Naive thymus-derived CD4-positive, alpha-beta T cell (primary cell): ENCODE data around the gene ISG20L2. TPM values are rescaled to one million over a fixed set of nuclear protein-coding genes. Genes with fewer than 3 reads are reported as not detected.
A peak's percentile ranks its signal among the peaks of the same experiment; 100 is the strongest.

ENCODE experiments used
- ATAC-seq: fragments of 150-1000 bp; cut with Tn5 transposase; 2 replicates; pipeline ENCODE4 v1.10.0; 2021; ENCODE audit warnings: mild to moderate bottlenecking, moderate library complexity
- CTCF ChIA-PET: fragments of 350-600 bp; sonication (Branson Sonifier 250); formaldehyde crosslinking; loops from one replicate; lab custom pipeline; 2021; ENCODE audit warnings: antibody characterized with exemption; lab: Charles Lee
- POLR2A ChIA-PET: fragments of 350-600 bp; sonication (Branson Sonifier 250); formaldehyde crosslinking; loops from one replicate; lab custom pipeline; 2021; ENCODE audit warnings: antibody characterized with exemption, inconsistent platforms; lab: Charles Lee
- DNase-seq, 9 donors: peaks; one replicate each; pipeline versions ENCODE4 v3.0.0 to v3.0.0-alpha.2; 2020 to 2022; ENCODE audit warnings: mixed read lengths in 1 of 9
- H3K27ac ChIP-seq: one replicate; pipeline ENCODE4 v1.7.0; 2013; ENCODE audit warnings: mild to moderate bottlenecking, low read depth, low read length, moderate library complexity
- H3K27me3 ChIP-seq, 2 donors: one replicate each; pipeline ENCODE4 v1.7.0; 2013; ENCODE audit warnings: low read length in 2 of 2, mild to moderate bottlenecking in 2 of 2, moderate library complexity in 2 of 2; ENCODE audit not compliant: control insufficient read depth in 2 of 2, insufficient read depth in 2 of 2
- H3K36me3 ChIP-seq, 3 experiments: 1 replicate in 2 of 3; 2 replicates in 1 of 3; pipeline ENCODE4 v1.7.0; 2013; ENCODE audit warnings: low read length in 3 of 3, mild to moderate bottlenecking in 3 of 3, moderate library complexity in 1 of 3; ENCODE audit not compliant: insufficient read depth in 3 of 3, control insufficient read depth in 2 of 3
- H3K4me1 ChIP-seq, 2 donors: one replicate each; pipeline ENCODE4 v1.7.0; 2013; ENCODE audit warnings: low read length in 2 of 2, mild to moderate bottlenecking in 2 of 2, moderate library complexity in 1 of 2; ENCODE audit not compliant: control insufficient read depth in 2 of 2, insufficient read depth in 2 of 2
- H3K4me3 ChIP-seq: 2 replicates; pipeline ENCODE4 v1.7.0; 2013; ENCODE audit warnings: mild to moderate bottlenecking, low read length
- H3K9me3 ChIP-seq, 3 experiments: 1 replicate in 2 of 3; 2 replicates in 1 of 3; pipeline ENCODE4 v1.7.0; 2013; ENCODE audit warnings: low read length in 3 of 3; ENCODE audit not compliant: control insufficient read depth in 2 of 3
- H3K27ac Mint-ChIP-seq, 9 donors: one replicate each; pipeline ENCODE4 v1.8.0; 2020 to 2022; ENCODE audit warnings: mixed read lengths in 9 of 9, mild to moderate bottlenecking in 8 of 9, moderate library complexity in 5 of 9, inconsistent platforms in 2 of 9
- H3K27me3 Mint-ChIP-seq, 5 donors: one replicate each; pipeline ENCODE4 v1.8.0; 2021 to 2022; ENCODE audit warnings: mixed read lengths in 5 of 5, mild to moderate bottlenecking in 1 of 5
- H3K36me3 Mint-ChIP-seq, 5 donors: one replicate each; pipeline ENCODE4 v1.8.0; 2020 to 2022; ENCODE audit warnings: mixed read lengths in 5 of 5, mild to moderate bottlenecking in 3 of 5, inconsistent platforms in 1 of 5
- H3K4me1 Mint-ChIP-seq, 7 donors: one replicate each; pipeline ENCODE4 v1.8.0; 2020 to 2022; ENCODE audit warnings: mixed read lengths in 7 of 7, mild to moderate bottlenecking in 3 of 7, inconsistent platforms in 1 of 7
- H3K4me3 Mint-ChIP-seq, 10 donors: one replicate each; pipeline ENCODE4 v1.8.0; 2020 to 2022; ENCODE audit warnings: mild to moderate bottlenecking in 10 of 10, mixed read lengths in 10 of 10, moderate library complexity in 6 of 10, inconsistent platforms in 2 of 10
- H3K9me3 Mint-ChIP-seq, 11 donors: one replicate each; pipeline ENCODE4 v1.8.0; 2020 to 2022; ENCODE audit warnings: mixed read lengths in 11 of 11, mild to moderate bottlenecking in 4 of 11, inconsistent platforms in 1 of 11, moderate library complexity in 1 of 11
- intact Hi-C, 2 donors: fragments of 100-400 bp; cut with micrococcal nuclease; formaldehyde crosslinking; loops; one replicate each; pipeline ENCODE4 v1.15.1; 2023
- polyA plus RNA-seq, 2 donors: library from polyadenylated mRNA; unstranded; fragments of 300-500 nt; fragmentation: Illumina TruSeq; gene quantifications; one replicate each; pipeline ENCODE4 v1.2.3, GENCODE V29; 2021
- total RNA-seq, 6 experiments: library from RNA in 5 of 6; stranded (reverse) in 5 of 6; gene quantifications; 1 replicate in 5 of 6; 2 replicates in 1 of 6; pipeline ENCODE4 v1.2.3 and lab custom pipeline; 2021 to 2026

ISG20L2 gene
- total and polyA plus RNA-seq, 7 experiments from 2014 or later, result 15.3 to 59.9 (median 45.0) TPM

DNA sequence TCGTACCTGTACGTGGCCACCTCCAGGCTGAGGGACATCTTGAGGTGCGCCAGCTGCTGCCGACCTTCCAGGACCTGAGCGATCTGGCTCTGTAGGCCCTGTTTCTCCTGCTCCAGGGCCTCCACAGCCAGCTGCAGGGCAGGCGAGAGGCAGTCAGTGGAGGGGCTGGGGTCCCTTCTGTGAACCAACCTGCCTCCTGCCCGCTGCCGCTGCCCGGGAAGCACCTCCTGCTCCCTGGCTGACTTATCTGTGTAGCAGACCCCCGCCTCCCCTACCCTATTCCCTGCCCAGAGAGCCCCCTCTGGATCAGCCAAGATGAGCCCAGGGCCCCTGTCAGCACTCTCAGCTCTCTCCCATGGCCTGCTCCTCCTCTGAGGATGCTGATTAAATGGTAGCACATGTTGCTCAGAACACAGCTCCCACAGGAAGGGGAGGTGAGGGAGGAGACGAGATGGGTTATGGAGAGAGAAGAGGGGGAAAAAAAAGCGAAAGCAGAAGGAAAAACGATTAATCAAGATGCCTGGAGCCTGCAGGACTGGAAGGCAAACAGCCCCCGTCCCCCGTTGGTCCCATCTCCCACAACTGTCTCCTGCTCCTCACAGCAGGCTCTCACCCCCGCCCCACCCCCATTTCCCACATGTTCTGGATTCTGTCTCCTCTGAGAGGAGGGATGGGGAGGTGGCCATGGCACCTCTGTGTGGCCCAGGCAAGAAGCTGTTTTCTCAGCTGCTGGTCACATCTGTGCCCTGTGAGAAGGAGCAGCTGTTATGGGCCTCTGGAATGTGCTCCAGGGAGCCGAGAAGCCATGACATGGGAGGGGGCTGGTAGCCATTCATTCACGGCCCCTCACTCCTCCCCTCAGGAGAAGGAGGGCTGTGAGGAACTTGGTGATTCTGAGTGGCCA is 53.1 kb downstream of the ISG20L2 start:
- peaks cover 11 to 16% of the 10 kb centered on the region in 2 donors for H3K27me3 ChIP-seq
- no peaks in the 10 kb centered on the region for H3K36me3 ChIP-seq
- H3K27ac ChIP-seq, result no peak overlapping the region
- peaks cover 0 to 4% (median 0%) of the 10 kb centered on the region in 5 donors for H3K36me3 Mint-ChIP-seq
- intact Hi-C loops, result no loop called here
- ATAC-seq (no peak), DNase-seq (no peak)
- peaks cover 3 to 6% of the 10 kb centered on the region in 2 donors for H3K4me1 ChIP-seq
- ChIA-PET POLR2A (interaction anchor here (0.6 kb wide), 2 partner anchors 18 to 314 kb away, joined by 3 read pairs; no protein-coding TSS in a partner anchor), CTCF (interaction anchor here (0.5 to 1.7 kb wide), 4 partner anchors 13 to 217 kb away, joined by 3 to 4 read pairs (median 4); no protein-coding TSS in a partner anchor)
- peaks cover 42 to 84% (median 49%) of the 10 kb centered on the region in 5 donors for H3K27me3 Mint-ChIP-seq
- H3K4me3 ChIP-seq, result no peak overlapping the region
- H3K27ac Mint-ChIP-seq, result no peak overlapping the region
- no peaks in the 10 kb centered on the region for H3K9me3 ChIP-seq
- H3K4me1 Mint-ChIP-seq, result peaks cover 10 to 17% (median 15%) of the 10 kb centered on the region in 7 donors
- H3K4me3 Mint-ChIP-seq, result peak overlapping the region in 1 of 10 donors; percentile 38
- H3K9me3 Mint-ChIP-seq, result no peaks in the 10 kb centered on the region

DNA sequence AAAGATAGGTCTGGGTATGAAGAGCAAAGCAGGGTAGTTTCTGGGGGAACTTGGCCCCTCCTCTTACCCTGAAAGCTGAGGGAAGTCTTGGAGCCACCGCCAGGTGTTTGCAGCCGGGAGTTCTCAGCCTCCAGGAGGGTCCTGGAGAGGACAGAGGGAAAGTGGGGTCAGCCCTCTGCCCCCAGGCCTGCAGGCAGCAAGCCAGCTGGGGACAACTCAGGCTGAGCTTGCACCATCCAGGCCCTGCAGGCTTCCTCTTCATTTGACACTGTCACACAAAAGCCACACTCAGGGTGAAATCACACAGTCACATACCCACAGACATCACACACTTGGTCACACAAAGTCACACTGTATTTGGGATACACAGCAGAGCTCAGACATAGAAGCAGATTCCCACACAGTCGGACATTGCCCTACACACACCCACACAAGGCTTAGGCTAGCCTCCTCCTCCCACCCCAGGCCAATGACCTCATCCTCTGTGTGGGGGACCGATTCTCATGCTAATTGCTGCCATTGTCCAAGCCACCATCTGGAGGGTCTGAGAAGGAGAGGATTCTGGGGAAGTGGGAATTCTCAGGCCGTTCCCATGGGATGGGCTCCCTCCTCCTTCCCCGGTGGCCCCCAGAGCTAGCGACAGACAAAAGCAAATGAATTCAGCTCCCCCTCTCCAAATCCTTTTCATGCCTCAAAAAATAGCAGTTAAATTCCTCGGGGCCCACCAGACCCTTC is 55.0 kb downstream of the ISG20L2 start:
- H3K27me3 ChIP-seq, result peaks cover 10 to 13% of the 10 kb centered on the region in 2 donors
- H3K4me3 Mint-ChIP-seq, result no peak overlapping the region
- H3K27ac Mint-ChIP-seq, result no peak overlapping the region
- H3K4me1 ChIP-seq, result peaks cover 3 to 6% of the 10 kb centered on the region in 2 donors
- H3K27me3 Mint-ChIP-seq, result peaks cover 28 to 76% (median 34%) of the 10 kb centered on the region in 5 donors
- peaks cover 0 to 4% (median 0%) of the 10 kb centered on the region in 5 donors for H3K36me3 Mint-ChIP-seq
- H3K4me1 Mint-ChIP-seq, result peaks cover 12 to 16% (median 14%) of the 10 kb centered on the region in 7 donors
- no peaks in the 10 kb centered on the region for H3K9me3 ChIP-seq
- H3K4me3 ChIP-seq, result no peak overlapping the region
- H3K27ac ChIP-seq, result no peak overlapping the region
- no peak for ATAC-seq
- H3K9me3 Mint-ChIP-seq, result no peaks in the 10 kb centered on the region
- no peak for DNase-seq
- no peaks in the 10 kb centered on the region for H3K36me3 ChIP-seq
- POLR2A ChIA-PET, result no interaction called here
- CTCF ChIA-PET, result interaction anchor here (1.2 to 1.7 kb wide), 2 partner anchors 16 kb away, joined by 4 to 5 read pairs; no protein-coding TSS in a partner anchor
- intact Hi-C loops, result no loop called here

Other genes with a start within 250 kb of the ISG20L2 start
- 100 to 1,000 TPM in 2 of 5 experiments, 10 to 100 TPM in 3; 48.1 to 190 (median 67.7) TPM for gene MEF2D, start 228.0 kb downstream of the ISG20L2 start, total RNA-seq
- gene MEF2D, start 228.0 kb downstream of the ISG20L2 start, polyA plus RNA-seq, result 10 to 100 TPM in 1 of 2 donors, 1 to 10 TPM in 1; 4.5 to 10.0 TPM
- 10 to 100 TPM in 1 of 5 experiments, under 1 TPM in 1, not detected in 3; 0.24 to 14.4 TPM for gene IQGAP3, start 156.2 kb downstream of the ISG20L2 start, total RNA-seq
- not detected for gene IQGAP3, start 156.2 kb downstream of the ISG20L2 start, polyA plus RNA-seq
- 10 to 100 TPM in 1 of 5 experiments, 1 to 10 TPM in 4; 2.8 to 10.2 (median 7.4) TPM for gene TTC24, start 149.0 kb downstream of the ISG20L2 start, total RNA-seq
- 1 to 10 TPM in 1 of 2 donors, under 1 TPM in 1; 0.97 to 1.5 TPM for gene TTC24, start 149.0 kb downstream of the ISG20L2 start, polyA plus RNA-seq
- 10 to 100 TPM; 25.6 to 58.8 (median 40.7) TPM for gene NAXE, start 137.0 kb downstream of the ISG20L2 start, total RNA-seq
- gene NAXE, start 137.0 kb downstream of the ISG20L2 start, polyA plus RNA-seq, result 100 to 1,000 TPM in 1 of 2 donors, 10 to 100 TPM in 1; 98.0 to 113 TPM
- gene GPATCH4, start 127.3 kb downstream of the ISG20L2 start, total RNA-seq, result 10 to 100 TPM; 33.3 to 49.6 (median 39.1) TPM
- gene GPATCH4, start 127.3 kb downstream of the ISG20L2 start, polyA plus RNA-seq, result 10 to 100 TPM; 46.5 to 59.1 TPM
- not detected for gene HAPLN2, start 109.4 kb downstream of the ISG20L2 start, total RNA-seq
- gene HAPLN2, start 109.4 kb downstream of the ISG20L2 start, polyA plus RNA-seq, result not detected
- gene BCAN, start 86.6 kb downstream of the ISG20L2 start, total RNA-seq, result not detected
- not detected for gene BCAN, start 86.6 kb downstream of the ISG20L2 start, polyA plus RNA-seq
- under 1 TPM in 1 of 5 experiments, not detected in 4; 0.05 TPM for gene NES, start 51.4 kb downstream of the ISG20L2 start, total RNA-seq
- gene NES, start 51.4 kb downstream of the ISG20L2 start, polyA plus RNA-seq, result not detected
- 1 to 10 TPM in 4 of 5 experiments, under 1 TPM in 1; 0.38 to 2.5 (median 1.4) TPM for gene CRABP2, start 23.2 kb downstream of the ISG20L2 start, total RNA-seq
- gene CRABP2, start 23.2 kb downstream of the ISG20L2 start, polyA plus RNA-seq, result 1 to 10 TPM in 1 of 2 donors, under 1 TPM in 1; 0.40 to 1.1 TPM
- gene METTL25B, start 297 bp downstream of the ISG20L2 start, total RNA-seq, result 10 to 100 TPM; 16.0 to 29.8 (median 29.1) TPM
- 1 to 10 TPM; 4.4 to 5.1 TPM for gene METTL25B, start 297 bp downstream of the ISG20L2 start, polyA plus RNA-seq
- gene MRPL24, start 12.3 kb upstream of the ISG20L2 start, total RNA-seq, result 10 to 100 TPM; 19.1 to 68.9 (median 47.2) TPM
- gene MRPL24, start 12.3 kb upstream of the ISG20L2 start, polyA plus RNA-seq, result 10 to 100 TPM; 86.3 to 98.0 TPM
- gene HDGF, start 22.9 kb upstream of the ISG20L2 start, total RNA-seq, result 100 to 1,000 TPM in 1 of 5 experiments, 10 to 100 TPM in 4; 64.1 to 224 (median 91.2) TPM
- gene HDGF, start 22.9 kb upstream of the ISG20L2 start, polyA plus RNA-seq, result 10 to 100 TPM; 25.0 to 39.3 TPM
- 10 to 100 TPM; 53.2 to 88.9 (median 61.7) TPM for gene PRCC, start 38.8 kb upstream of the ISG20L2 start, total RNA-seq
- 10 to 100 TPM; 40.9 to 60.8 TPM for gene PRCC, start 38.8 kb upstream of the ISG20L2 start, polyA plus RNA-seq
- 100 to 1,000 TPM in 1 of 5 experiments, 10 to 100 TPM in 4; 14.7 to 164 (median 54.3) TPM for gene SH2D2A, start 88.1 kb upstream of the ISG20L2 start, total RNA-seq
- gene SH2D2A, start 88.1 kb upstream of the ISG20L2 start, polyA plus RNA-seq, result 10 to 100 TPM; 12.7 to 15.7 TPM
- under 1 TPM in 1 of 5 experiments, not detected in 4; 0.63 TPM for gene INSRR, start 130.4 kb upstream of the ISG20L2 start, total RNA-seq
- gene INSRR, start 130.4 kb upstream of the ISG20L2 start, polyA plus RNA-seq, result not detected
- 10 to 100 TPM in 1 of 5 experiments, 1 to 10 TPM in 2, not detected in 2; 3.2 to 17.3 (median 3.3) TPM for gene NTRK1, start 132.1 kb upstream of the ISG20L2 start, total RNA-seq
- under 1 TPM in 1 of 2 donors, not detected in 1; 0.09 TPM for gene NTRK1, start 132.1 kb upstream of the ISG20L2 start, polyA plus RNA-seq
- gene PEAR1, start 165.0 kb upstream of the ISG20L2 start, total RNA-seq, result under 1 TPM; 0.19 to 0.88 (median 0.30) TPM
- gene PEAR1, start 165.0 kb upstream of the ISG20L2 start, polyA plus RNA-seq, result 1 to 10 TPM in 1 of 2 donors, under 1 TPM in 1; 0.82 to 1.2 TPM
- not detected for gene LRRC71, start 191.9 kb upstream of the ISG20L2 start, total RNA-seq
- not detected for gene LRRC71, start 191.9 kb upstream of the ISG20L2 start, polyA plus RNA-seq